Transverse colon (tissue), 4 donors: ENCODE measurements around the gene ARRDC3.

Experiments
- CTCF ChIP-seq, 5 experiments: fragments of 200-600 bp in 3 of 5; fragments of 450-650 bp in 2 of 5; sonication (generic) in 3 of 5; IDR thresholded peaks; 1 replicate in 2 of 5; 2 replicates in 3 of 5; pipeline ENCODE4 v1.5.1; 2016 to 2017; ENCODE audit warnings: antibody characterized with exemption in 5 of 5, inconsistent platforms in 3 of 5, mild to moderate bottlenecking in 2 of 5, moderate library complexity in 1 of 5
- EP300 ChIP-seq: sonication (generic); formaldehyde crosslinking; IDR thresholded peaks from one replicate; pipeline ENCODE4 v1.6.1; 2017; ENCODE audit warnings: antibody characterized with exemption, low read depth
- POLR2A ChIP-seq: fragments of 450-650 bp; IDR thresholded peaks from one replicate; pipeline ENCODE4 v1.6.1; 2016; ENCODE audit warnings: antibody characterized with exemption, mild to moderate bottlenecking, moderate library complexity
- POLR2AphosphoS5 ChIP-seq, 3 donors: sonication (generic); formaldehyde crosslinking; IDR thresholded peaks; one replicate each; pipeline ENCODE4 v1.6.1; 2016; ENCODE audit warnings: antibody characterized with exemption in 3 of 3

GRCh38 chr5:91343916-91344315 is 39.2 kb downstream of the ARRDC3 start:
- no peak for TF ChIP-seq POLR2AphosphoS5 (IDR thresholded peaks at IDR 0.05)
- TF ChIP-seq CTCF (IDR thresholded peaks at IDR 0.05), result no peak
- TF ChIP-seq POLR2A, result no peak
- no peak for TF ChIP-seq EP300
